Neural cell (in vitro differentiated cells): ENCODE data around the gene P2RX3. TPM values are rescaled to one million over a fixed set of nuclear protein-coding genes. Genes with fewer than 3 reads are reported as not detected.

Experiments
- H2AFZ ChIP-seq: fragments of 200-600, 300-800 bp; sonication (generic), shearing (Covaris generic); 2 replicates; pipeline ENCODE4 v1.6.0; 2014; ENCODE audit warnings: low read depth, mild to moderate bottlenecking, antibody characterized with exemption, low read length, moderate library complexity
- H3F3A ChIP-seq: fragments of 200-600 bp; shearing (Covaris generic); 2 replicates; pipeline ENCODE4 v1.6.1; 2016; ENCODE audit warnings: mild to moderate bottlenecking, moderate library complexity, mixed read lengths, antibody characterized with exemption, low read length; ENCODE audit not compliant: insufficient read depth, poor library complexity, severe bottlenecking
- H3K27ac ChIP-seq: fragments of 200-600, 300-800 bp; sonication (generic), shearing (Covaris generic); 2 replicates; pipeline ENCODE4 v1.5.1; 2014; ENCODE audit warnings: mild to moderate bottlenecking, low read length, moderate library complexity
- H3K27me3 ChIP-seq: fragments of 300-800, 200-600 bp; sonication (generic), shearing (Covaris generic); 2 replicates; pipeline ENCODE4 v1.6.0; 2014; ENCODE audit warnings: mild to moderate bottlenecking, low read depth, low read length, moderate library complexity; ENCODE audit not compliant: insufficient read depth
- H3K36me3 ChIP-seq: fragments of 300-800, 200-600 bp; sonication (generic), shearing (Covaris generic); 2 replicates; pipeline ENCODE4 v1.5.1; 2014; ENCODE audit warnings: mild to moderate bottlenecking, antibody characterized with exemption, low read length, moderate library complexity; ENCODE audit not compliant: insufficient read depth
- H3K4me2 ChIP-seq: fragments of 300-800, 200-600 bp; sonication (generic), shearing (Covaris generic); 2 replicates; pipeline ENCODE4 v1.6.0; 2014; ENCODE audit warnings: mild to moderate bottlenecking, low read length
- H3K4me3 ChIP-seq: fragments of 300-800, 200-600 bp; sonication (generic), shearing (Covaris generic); 2 replicates; pipeline ENCODE4 v1.5.1; 2014; ENCODE audit warnings: mild to moderate bottlenecking, low read length, moderate library complexity
- H3K79me2 ChIP-seq: fragments of 200-600 bp; shearing (Covaris generic); replicated peaks from 2 replicates; pipeline ENCODE4 v1.6.0; 2014; ENCODE audit warnings: mild to moderate bottlenecking, low read length, moderate library complexity; ENCODE audit not compliant: insufficient read depth
- H3K9ac ChIP-seq: fragments of 300-800, 200-600 bp; sonication (generic), shearing (Covaris generic); 2 replicates; pipeline ENCODE4 v1.6.1; 2016; ENCODE audit warnings: mild to moderate bottlenecking, low read length, mixed read lengths
- H3K9me2 ChIP-seq: fragments of 200-600 bp; shearing (Covaris generic); 2 replicates; pipeline ENCODE4 v1.6.1; 2016; ENCODE audit warnings: mild to moderate bottlenecking, low read length, mixed read lengths; ENCODE audit not compliant: insufficient read depth
- H3K9me3 ChIP-seq: fragments of 200-600, 300-800 bp; sonication (generic), shearing (Covaris generic); 2 replicates; pipeline ENCODE4 v1.6.1; 2016; ENCODE audit warnings: mild to moderate bottlenecking, mixed run types, low read length, moderate library complexity, mixed read lengths
- H4K20me1 ChIP-seq: fragments of 200-600 bp; shearing (Covaris generic); 2 replicates; pipeline ENCODE4 v1.6.1; 2016; ENCODE audit warnings: mild to moderate bottlenecking, mixed run types; ENCODE audit not compliant: insufficient read depth
- EP300 ChIP-seq: fragments of 450-650 bp; conservative IDR thresholded peaks from 2 replicates; pipeline ENCODE4 v1.6.1; 2014; ENCODE audit warnings: antibody characterized with exemption, mild to moderate bottlenecking, moderate library complexity; ENCODE audit not compliant: poor library complexity, severe bottlenecking
- EZH2 ChIP-seq: fragments of 200-600, 300-800 bp; shearing (Covaris generic), sonication (generic); IDR thresholded peaks from 2 replicates; pipeline ENCODE4 v1.6.1; 2014; ENCODE audit warnings: antibody characterized with exemption, low read length, borderline replicate concordance, mild to moderate bottlenecking; ENCODE audit not compliant: insufficient read depth, poor library complexity, severe bottlenecking
- MXI1 ChIP-seq: fragments of 450-650 bp; conservative IDR thresholded peaks from 2 replicates; pipeline ENCODE4 v1.6.1; 2014; ENCODE audit warnings: antibody characterized with exemption, mild to moderate bottlenecking; ENCODE audit not compliant: poor library complexity, severe bottlenecking
- POLR2AphosphoS5 ChIP-seq: IDR thresholded peaks from 2 replicates; pipeline ENCODE4 v1.6.1; 2012
- RAD21 ChIP-seq: fragments of 450-650 bp; conservative IDR thresholded peaks from 2 replicates; pipeline ENCODE4 v1.6.1; 2014; ENCODE audit warnings: antibody characterized with exemption, mild to moderate bottlenecking, moderate library complexity
- SMC3 ChIP-seq: fragments of 450-650 bp; conservative IDR thresholded peaks from 2 replicates; pipeline ENCODE4 v1.6.1; 2014; ENCODE audit warnings: antibody characterized with exemption, mild to moderate bottlenecking, moderate library complexity; ENCODE audit not compliant: poor library complexity
- TAF1 ChIP-seq: IDR thresholded peaks from 2 replicates; pipeline ENCODE4 v1.6.1; 2012; ENCODE audit warnings: low read depth
- polyA plus RNA-seq: library from polyadenylated mRNA; depleted of rRNA; stranded (reverse); fragments of >200 nt; gene quantifications from 2 replicates; pipeline ENCODE4 v1.2.3, GENCODE V29; 2014
- TF ChIP-seq, protein P1 (sequence below): IDR thresholded peaks from 2 replicates; pipeline ENCODE4 v1.6.1; 2012; ENCODE audit warnings: borderline replicate concordance
- TF ChIP-seq, protein P2 (sequence below): fragments of 450-650 bp; IDR thresholded peaks from 2 replicates; pipeline ENCODE4 v1.5.1; 2014; ENCODE audit warnings: antibody characterized with exemption, mild to moderate bottlenecking, moderate library complexity; ENCODE audit not compliant: poor library complexity, severe bottlenecking

P2RX3 gene
- polyA plus RNA-seq, 1 donor from 2014 or later: not detected

GRCh38 chr11:57302489-57302888 is 35.7 kb upstream of the P2RX3 start:
- H3K9me2 ChIP-seq: no peaks in the 10 kb centered on the region
- no peak overlapping the region for H2AFZ ChIP-seq
- H3K27ac ChIP-seq: no peak overlapping the region
- no peak overlapping the region for H3K4me3 ChIP-seq
- H3K4me2 ChIP-seq: no peak overlapping the region
- no peak overlapping the region for H3K9ac ChIP-seq
- TF ChIP-seq SMC3: no peak
- TF ChIP-seq TAF1: no peak
- no peak for TF ChIP-seq EP300
- no peak for TF ChIP-seq RAD21
- TF ChIP-seq POLR2AphosphoS5: no peak
- TF ChIP-seq, protein P1, sequence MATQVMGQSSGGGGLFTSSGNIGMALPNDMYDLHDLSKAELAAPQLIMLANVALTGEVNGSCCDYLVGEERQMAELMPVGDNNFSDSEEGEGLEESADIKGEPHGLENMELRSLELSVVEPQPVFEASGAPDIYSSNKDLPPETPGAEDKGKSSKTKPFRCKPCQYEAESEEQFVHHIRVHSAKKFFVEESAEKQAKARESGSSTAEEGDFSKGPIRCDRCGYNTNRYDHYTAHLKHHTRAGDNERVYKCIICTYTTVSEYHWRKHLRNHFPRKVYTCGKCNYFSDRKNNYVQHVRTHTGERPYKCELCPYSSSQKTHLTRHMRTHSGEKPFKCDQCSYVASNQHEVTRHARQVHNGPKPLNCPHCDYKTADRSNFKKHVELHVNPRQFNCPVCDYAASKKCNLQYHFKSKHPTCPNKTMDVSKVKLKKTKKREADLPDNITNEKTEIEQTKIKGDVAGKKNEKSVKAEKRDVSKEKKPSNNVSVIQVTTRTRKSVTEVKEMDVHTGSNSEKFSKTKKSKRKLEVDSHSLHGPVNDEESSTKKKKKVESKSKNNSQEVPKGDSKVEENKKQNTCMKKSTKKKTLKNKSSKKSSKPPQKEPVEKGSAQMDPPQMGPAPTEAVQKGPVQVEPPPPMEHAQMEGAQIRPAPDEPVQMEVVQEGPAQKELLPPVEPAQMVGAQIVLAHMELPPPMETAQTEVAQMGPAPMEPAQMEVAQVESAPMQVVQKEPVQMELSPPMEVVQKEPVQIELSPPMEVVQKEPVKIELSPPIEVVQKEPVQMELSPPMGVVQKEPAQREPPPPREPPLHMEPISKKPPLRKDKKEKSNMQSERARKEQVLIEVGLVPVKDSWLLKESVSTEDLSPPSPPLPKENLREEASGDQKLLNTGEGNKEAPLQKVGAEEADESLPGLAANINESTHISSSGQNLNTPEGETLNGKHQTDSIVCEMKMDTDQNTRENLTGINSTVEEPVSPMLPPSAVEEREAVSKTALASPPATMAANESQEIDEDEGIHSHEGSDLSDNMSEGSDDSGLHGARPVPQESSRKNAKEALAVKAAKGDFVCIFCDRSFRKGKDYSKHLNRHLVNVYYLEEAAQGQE: no peak
- no peak for TF ChIP-seq EZH2
- TF ChIP-seq MXI1: no peak
- TF ChIP-seq, protein P2, sequence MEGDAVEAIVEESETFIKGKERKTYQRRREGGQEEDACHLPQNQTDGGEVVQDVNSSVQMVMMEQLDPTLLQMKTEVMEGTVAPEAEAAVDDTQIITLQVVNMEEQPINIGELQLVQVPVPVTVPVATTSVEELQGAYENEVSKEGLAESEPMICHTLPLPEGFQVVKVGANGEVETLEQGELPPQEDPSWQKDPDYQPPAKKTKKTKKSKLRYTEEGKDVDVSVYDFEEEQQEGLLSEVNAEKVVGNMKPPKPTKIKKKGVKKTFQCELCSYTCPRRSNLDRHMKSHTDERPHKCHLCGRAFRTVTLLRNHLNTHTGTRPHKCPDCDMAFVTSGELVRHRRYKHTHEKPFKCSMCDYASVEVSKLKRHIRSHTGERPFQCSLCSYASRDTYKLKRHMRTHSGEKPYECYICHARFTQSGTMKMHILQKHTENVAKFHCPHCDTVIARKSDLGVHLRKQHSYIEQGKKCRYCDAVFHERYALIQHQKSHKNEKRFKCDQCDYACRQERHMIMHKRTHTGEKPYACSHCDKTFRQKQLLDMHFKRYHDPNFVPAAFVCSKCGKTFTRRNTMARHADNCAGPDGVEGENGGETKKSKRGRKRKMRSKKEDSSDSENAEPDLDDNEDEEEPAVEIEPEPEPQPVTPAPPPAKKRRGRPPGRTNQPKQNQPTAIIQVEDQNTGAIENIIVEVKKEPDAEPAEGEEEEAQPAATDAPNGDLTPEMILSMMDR: no peak
- H3K9me3 ChIP-seq: no peaks in the 10 kb centered on the region
- H3K36me3 ChIP-seq: peaks cover 6% of the 10 kb centered on the region
- no peaks in the 10 kb centered on the region for H4K20me1 ChIP-seq
- no peaks in the 10 kb centered on the region for H3F3A ChIP-seq
- no peaks in the 10 kb centered on the region for H3K79me2 ChIP-seq
- H3K27me3 ChIP-seq: no peaks in the 10 kb centered on the region

- Histone ChIP-seq H3K36me3 (no peaks in the 10 kb centered on the region), H3K27ac (no peak overlapping the region), H3K9me2 (no peaks in the 10 kb centered on the region), H2AFZ (no peak overlapping the region), H3F3A (no peaks in the 10 kb centered on the region), H3K79me2 (no peaks in the 10 kb centered on the region), H4K20me1 (no peaks in the 10 kb centered on the region), H3K9ac (no peak overlapping the region), H3K9me3 (no peaks in the 10 kb centered on the region), H3K27me3 (no peaks in the 10 kb centered on the region), H3K4me3 (no peak overlapping the region), H3K4me2 (no peak overlapping the region)
- TF ChIP-seq MXI1: no peak
- TF ChIP-seq, protein P1: no peak
- TF ChIP-seq RAD21: no peak
- TF ChIP-seq EP300: no peak
- no peak for TF ChIP-seq SMC3
These were observed 34.7 kb upstream of the P2RX3 start for GRCh38 chr11:57303280-57303989.
